ENCODE data around the gene CBR3. TPM values are rescaled to one million over a fixed set of nuclear protein-coding genes. Genes with fewer than 3 reads are reported as not detected.
A peak's percentile ranks its signal among the peaks of the same experiment; 100 is the strongest.

The CBR3 gene
- total and polyA plus RNA-seq, 12 donors, result 0.99 to 10.4 (median 2.2) TPM

GRCh38 chr21:36104317-36105300, 30.3 kb upstream of the CBR3 start:
- 22 to 23% methylated on average over 29 of the region's 29 CpGs for WGBS, 2 donors
- Histone ChIP-seq H3K27me3 (peaks cover 0 to 67% (median 43%) of the 10 kb centered on the region in 7 donors), H3K4me1 (peaks cover 0 to 11% (median 0%) of the 10 kb centered on the region in 9 donors), H3K27ac (no peak overlapping the region), H3K9me3 (no peaks in the 10 kb centered on the region), H3K36me3 (no peaks in the 10 kb centered on the region), H3K4me3 (peak overlapping the region in 5 of 10 donors; percentile 1 to 25 (median 14))
- peak; percentile 24 to 69 (median 63) for TF ChIP-seq CTCF (IDR thresholded peaks at IDR 0.05)
- intact Hi-C loops (cut with DNase I), result loop anchor here in 4 of 10 donors (5.0 to 10.0 kb wide), 5 partner anchors 32 to 147 kb away; partner anchors contain the start of genes CBR1 (in 1 of the 4) and SETD4 (in 1 of the 4)
- DNase-seq, result peak; percentile 21 to 50
- peak in 4 of 8 donors; percentile 39 to 61 (median 60) for ATAC-seq

- no peaks in the 10 kb centered on the region for H3K36me3 ChIP-seq
- H3K4me1 ChIP-seq, result peaks cover 0 to 11% (median 0%) of the 10 kb centered on the region in 9 donors
- H3K27ac ChIP-seq, result no peak overlapping the region
- TF ChIP-seq CTCF (IDR thresholded peaks at IDR 0.05), result no peak
- DNase-seq, result no peak
- no peak for ATAC-seq
- intact Hi-C loops (cut with DNase I), result loop anchor here in 4 of 10 donors (5.0 to 10.0 kb wide), 4 partner anchors 33 to 51 kb away; partner anchors contain the start of genes CBR1 (in 1 of the 4) and SETD4 (in 1 of the 4)
- peaks cover 0 to 60% (median 40%) of the 10 kb centered on the region in 7 donors for H3K27me3 ChIP-seq
- no peaks in the 10 kb centered on the region for H3K9me3 ChIP-seq
- no peak overlapping the region for H3K4me3 ChIP-seq
- 63 to 71% methylated on average over 4 of the region's 4 CpGs for WGBS, 2 donors
These were observed 29.5 kb upstream of the CBR3 start for GRCh38 chr21:36105327-36105842.

DNA sequence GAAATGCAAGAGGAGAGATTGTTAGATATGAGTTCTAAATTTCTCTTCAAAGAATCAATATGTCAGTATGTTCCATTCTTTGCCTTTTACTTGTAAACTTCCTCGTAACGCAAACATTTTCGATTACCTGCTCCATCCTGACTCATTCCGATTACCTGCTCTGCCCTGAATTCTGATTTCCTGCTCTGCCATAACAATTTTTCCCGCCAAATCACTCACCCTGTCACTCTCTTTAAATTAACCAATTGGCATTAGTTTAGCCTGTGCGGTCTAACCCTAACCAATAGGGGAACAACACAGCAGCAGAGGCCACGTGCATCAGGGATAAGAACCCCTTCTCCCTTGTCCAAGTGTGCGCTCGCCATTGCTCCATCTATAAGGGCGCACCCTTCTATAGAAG, 25.0 kb upstream of the CBR3 start:
- Histone ChIP-seq H3K36me3 (no peaks in the 10 kb centered on the region), H3K27me3 (peaks cover 0 to 16% (median 10%) of the 10 kb centered on the region in 7 donors), H3K27ac (no peak overlapping the region), H3K9me3 (no peaks in the 10 kb centered on the region), H3K4me3 (no peak overlapping the region), H3K4me1 (peaks cover 0 to 22% (median 4%) of the 10 kb centered on the region in 9 donors)
- 95 to 96% methylated on average over 10 of the region's 10 CpGs for WGBS, 2 donors
- ATAC-seq, result no peak
- no peak for DNase-seq
- TF ChIP-seq CTCF (IDR thresholded peaks at IDR 0.05), result no peak
- intact Hi-C loops (cut with DNase I), result loop anchor here in 4 of 10 donors (5.0 to 10.0 kb wide), 4 partner anchors 38 to 55 kb away; partner anchors contain the start of genes CBR1 (in 1 of the 4) and SETD4 (in 1 of the 4)

DNA sequence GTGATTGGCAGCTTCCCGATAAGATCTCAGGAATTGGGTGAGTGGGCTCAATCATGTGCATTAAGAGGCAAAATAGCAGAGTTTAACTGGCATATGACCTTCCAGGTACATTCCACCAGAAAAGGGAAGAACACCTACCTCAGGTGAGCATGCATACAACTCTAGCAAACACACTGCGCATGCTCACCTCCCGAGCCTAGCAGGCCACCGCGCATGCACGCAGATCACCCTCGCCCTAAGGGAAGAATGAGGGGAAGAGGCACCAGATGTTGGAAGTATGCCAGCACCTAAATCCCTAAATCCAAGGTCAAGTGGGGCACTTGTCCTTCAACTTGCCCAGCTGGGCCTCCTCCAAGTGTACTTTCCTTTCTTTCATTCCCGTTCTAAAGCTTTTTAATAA, 23.6 kb upstream of the CBR3 start:
- intact Hi-C loops (cut with DNase I), result no loop called here
- peaks cover 0 to 19% (median 4%) of the 10 kb centered on the region in 9 donors for H3K4me1 ChIP-seq
- H3K27ac ChIP-seq, result no peak overlapping the region
- no peak for TF ChIP-seq CTCF (IDR thresholded peaks at IDR 0.05)
- 86 to 92% methylated on average over 8 of the region's 8 CpGs for WGBS, 2 donors
- no peak overlapping the region for H3K4me3 ChIP-seq
- no peak for DNase-seq
- H3K27me3 ChIP-seq, result peaks cover 0 to 2% (median 0%) of the 10 kb centered on the region in 7 donors
- ATAC-seq, result no peak
- H3K36me3 ChIP-seq, result no peaks in the 10 kb centered on the region
- no peaks in the 10 kb centered on the region for H3K9me3 ChIP-seq

Data from heart right ventricle (tissue), 16 donors.